Adipocyte (in vitro differentiated cells): Measurements from ENCODE around the gene ATP5ME.

Source experiments
- DNase-seq: peaks from one replicate; pipeline ENCODE4 v3.0.0-alpha.2; 2015; ENCODE audit warnings: low read depth
- H3K27me3 ChIP-seq: replicated peaks from 2 replicates; pipeline ENCODE4 v1.7.0; 2013; ENCODE audit warnings: mild to moderate bottlenecking, low read length, moderate library complexity; ENCODE audit not compliant: control insufficient read depth, insufficient read depth
- H3K36me3 ChIP-seq: 2 replicates; pipeline ENCODE4 v1.7.0; 2013; ENCODE audit warnings: low read length, mild to moderate bottlenecking, moderate library complexity; ENCODE audit not compliant: control insufficient read depth, insufficient read depth, severe bottlenecking
- H3K4me1 ChIP-seq: 2 replicates; pipeline ENCODE4 v1.7.0; 2013; ENCODE audit warnings: mild to moderate bottlenecking, low read length, moderate library complexity; ENCODE audit not compliant: control insufficient read depth, insufficient read depth
- H3K4me3 ChIP-seq: 2 replicates; pipeline ENCODE4 v1.7.0; 2013; ENCODE audit warnings: mild to moderate bottlenecking, low read length, moderate library complexity
- H3K9ac ChIP-seq: 2 replicates; pipeline ENCODE4 v1.7.0; 2013; ENCODE audit warnings: mild to moderate bottlenecking, low read length, moderate library complexity
- H3K9me3 ChIP-seq: 2 replicates; pipeline ENCODE4 v1.7.0; 2013; ENCODE audit warnings: mild to moderate bottlenecking, low read length, moderate library complexity; ENCODE audit not compliant: control insufficient read depth

The ATP5ME gene

DNA sequence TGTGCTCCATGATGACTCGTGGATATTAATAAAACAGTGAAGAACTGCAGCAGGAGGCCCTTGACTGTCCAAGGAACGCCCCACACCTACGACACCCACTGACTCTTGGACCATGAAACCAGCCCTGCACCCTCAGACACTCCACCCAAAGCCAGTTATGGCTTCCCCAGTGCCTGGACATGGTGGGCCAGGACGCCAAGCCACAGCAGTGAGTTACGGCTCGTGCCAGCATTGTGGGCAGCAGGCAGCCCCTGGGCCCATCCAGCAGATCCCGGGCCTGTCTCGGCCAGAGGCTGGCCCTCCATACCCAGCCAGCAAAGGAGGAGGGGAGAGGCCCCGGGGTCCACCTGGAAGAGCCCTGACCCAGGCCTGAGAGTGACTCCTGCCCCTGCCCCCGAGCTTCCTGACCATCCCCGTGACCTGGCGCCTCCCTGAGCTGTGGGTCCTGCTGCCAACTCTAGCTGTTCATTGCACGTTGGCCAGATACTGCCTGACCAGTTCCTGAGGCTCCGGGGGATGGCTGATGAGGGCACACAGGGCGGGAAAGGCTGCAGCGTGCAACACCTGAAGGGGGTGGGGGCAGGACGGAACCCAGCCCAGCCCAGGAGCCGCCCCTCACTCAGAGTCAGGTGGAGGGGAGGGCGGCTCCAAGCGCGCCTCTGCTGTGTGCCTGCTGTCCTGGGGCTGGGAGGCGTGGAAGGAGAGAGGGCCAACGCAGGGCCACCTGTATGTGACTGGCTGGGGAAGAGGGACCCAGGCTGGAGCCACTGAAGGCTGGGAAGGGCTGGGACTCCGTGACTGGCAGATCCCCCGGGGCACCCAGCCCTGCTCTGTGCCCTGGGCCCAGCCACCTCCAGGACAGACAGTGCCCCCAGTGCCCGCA is 14.1 kb upstream of the ATP5ME start:
- H3K9ac ChIP-seq, result peak overlapping the region; percentile 87
- no peaks in the 10 kb centered on the region for H3K36me3 ChIP-seq
- H3K9me3 ChIP-seq, result no peaks in the 10 kb centered on the region
- H3K4me3 ChIP-seq, result peak overlapping the region; percentile 82
- H3K4me1 ChIP-seq, result peaks cover 38% of the 10 kb centered on the region
- H3K27me3 ChIP-seq, result no peaks in the 10 kb centered on the region
- no peak for DNase-seq

DNA sequence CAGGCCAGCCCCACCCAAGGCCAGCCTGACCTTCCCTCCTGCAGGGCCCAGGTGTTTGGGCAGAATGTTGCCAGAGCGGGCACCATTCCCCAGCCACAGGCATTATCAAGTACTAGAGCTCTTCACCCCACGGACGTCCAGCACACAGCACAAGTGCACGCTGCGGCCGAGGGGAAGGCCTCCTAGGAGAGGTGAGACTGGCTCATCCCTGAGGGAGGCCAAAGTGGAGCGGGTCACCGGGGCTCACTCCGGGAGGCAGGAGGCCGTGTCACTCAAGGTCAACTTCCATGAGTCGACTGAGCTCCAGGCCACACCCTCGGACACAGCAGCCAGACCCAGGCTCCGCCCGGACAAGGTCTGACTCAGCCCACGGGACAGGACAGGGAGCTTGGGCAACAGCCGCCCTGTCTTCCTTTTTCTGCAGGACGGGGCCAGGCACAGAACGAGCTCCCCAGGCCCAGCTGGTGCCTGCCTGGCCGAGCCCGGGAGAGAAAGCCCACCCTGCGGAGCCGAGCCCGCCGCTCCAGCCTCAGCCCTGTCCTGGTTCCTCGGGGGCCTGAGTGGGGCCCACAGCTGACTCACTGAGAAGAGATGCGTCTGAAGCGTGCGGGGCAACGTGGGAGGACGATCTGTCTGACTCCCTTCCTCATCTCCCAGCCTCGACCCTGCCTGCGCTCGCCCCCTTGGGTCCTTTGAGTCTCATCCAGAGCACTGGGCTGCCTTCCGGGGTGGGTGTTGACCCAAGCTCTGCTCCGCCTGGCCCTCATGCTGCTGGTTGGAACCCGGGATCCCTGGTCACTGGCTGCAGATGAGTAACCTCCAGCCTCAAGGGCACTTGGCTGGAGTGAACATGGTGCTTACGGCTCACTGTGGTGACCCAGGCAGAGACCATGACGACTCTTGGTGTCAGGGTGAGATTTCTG is 13.2 kb upstream of the ATP5ME start:
- no peaks in the 10 kb centered on the region for H3K27me3 ChIP-seq
- peaks cover 38% of the 10 kb centered on the region for H3K4me1 ChIP-seq
- DNase-seq, result peak; percentile 68
- H3K4me3 ChIP-seq, result peak overlapping the region; percentile 82
- H3K9ac ChIP-seq, result peak overlapping the region; percentile 87
- peaks cover 1% of the 10 kb centered on the region for H3K36me3 ChIP-seq
- H3K9me3 ChIP-seq, result no peaks in the 10 kb centered on the region

DNA sequence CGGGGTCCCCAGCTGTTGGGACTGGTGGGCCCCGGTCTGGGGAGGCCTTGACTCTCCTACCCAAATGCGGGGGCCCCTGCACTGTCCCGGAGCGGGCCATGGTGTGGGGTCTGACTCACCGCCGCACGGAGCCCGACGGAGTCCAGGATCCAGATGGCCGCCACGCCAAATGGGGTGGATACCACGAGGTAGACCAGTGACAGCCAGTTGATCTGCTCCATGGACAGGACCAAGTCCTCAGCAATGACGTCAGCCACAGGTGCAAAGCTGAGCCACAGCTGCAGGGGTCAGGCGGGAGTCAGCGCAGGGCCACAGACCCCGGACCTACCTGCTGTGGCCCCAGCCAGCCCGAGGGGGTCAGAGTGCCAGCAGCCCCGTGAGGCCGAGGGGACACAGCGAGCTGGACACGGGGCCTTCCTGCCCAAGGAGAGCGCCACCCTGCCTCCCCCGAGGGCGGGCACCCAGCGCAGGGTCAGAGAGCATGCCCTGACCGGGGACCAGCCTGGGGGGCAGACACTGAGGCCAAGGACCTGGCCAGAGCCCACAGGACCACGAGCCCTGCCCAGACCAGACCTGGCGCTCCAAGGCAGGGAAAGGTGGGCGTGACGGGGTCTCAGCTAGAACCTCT is 12.5 kb upstream of the ATP5ME start:
- no peak overlapping the region for H3K9ac ChIP-seq
- H3K4me3 ChIP-seq, result peak overlapping the region; percentile 82
- peaks cover 38% of the 10 kb centered on the region for H3K4me1 ChIP-seq
- DNase-seq, result no peak
- no peaks in the 10 kb centered on the region for H3K27me3 ChIP-seq
- no peaks in the 10 kb centered on the region for H3K9me3 ChIP-seq
- H3K36me3 ChIP-seq, result peaks cover 3% of the 10 kb centered on the region

DNA sequence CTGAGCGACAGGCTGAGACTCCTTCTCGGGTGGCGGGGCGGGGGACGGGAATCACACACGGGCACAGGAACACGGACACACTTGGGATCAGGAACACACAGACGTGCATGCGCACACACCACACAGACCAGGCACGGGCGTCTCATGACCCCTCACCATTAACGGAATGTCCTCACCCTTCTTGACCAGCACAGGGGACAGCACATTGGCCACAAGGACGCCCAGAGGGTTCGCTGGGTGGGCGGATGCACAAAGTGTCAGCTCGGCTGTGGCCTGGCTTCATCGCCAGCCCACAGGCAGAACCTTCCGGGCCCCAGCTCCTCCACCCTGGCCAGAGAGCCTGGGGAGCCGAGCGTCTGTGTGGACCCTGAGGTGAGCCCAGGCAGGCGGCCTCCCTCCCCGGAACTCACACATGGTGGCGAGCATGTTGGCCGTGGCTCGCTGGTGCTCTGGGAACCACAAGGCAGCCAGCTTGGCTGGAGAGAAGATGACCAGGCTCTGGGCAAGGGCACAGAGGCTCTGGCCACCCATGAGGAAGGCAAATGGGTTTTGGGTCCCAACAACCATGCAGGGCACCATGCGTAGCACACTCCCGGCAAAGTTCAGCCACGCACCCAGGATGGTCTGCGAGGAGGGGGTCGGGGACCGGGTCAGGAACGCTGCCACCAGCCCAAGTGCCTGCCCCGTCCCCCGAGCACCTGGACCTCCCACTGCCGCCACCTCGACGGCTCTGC is 11.8 kb upstream of the ATP5ME start:
- Histone ChIP-seq H3K36me3 (peaks cover 3% of the 10 kb centered on the region), H3K27me3 (no peaks in the 10 kb centered on the region)
- no peak for DNase-seq

DNA sequence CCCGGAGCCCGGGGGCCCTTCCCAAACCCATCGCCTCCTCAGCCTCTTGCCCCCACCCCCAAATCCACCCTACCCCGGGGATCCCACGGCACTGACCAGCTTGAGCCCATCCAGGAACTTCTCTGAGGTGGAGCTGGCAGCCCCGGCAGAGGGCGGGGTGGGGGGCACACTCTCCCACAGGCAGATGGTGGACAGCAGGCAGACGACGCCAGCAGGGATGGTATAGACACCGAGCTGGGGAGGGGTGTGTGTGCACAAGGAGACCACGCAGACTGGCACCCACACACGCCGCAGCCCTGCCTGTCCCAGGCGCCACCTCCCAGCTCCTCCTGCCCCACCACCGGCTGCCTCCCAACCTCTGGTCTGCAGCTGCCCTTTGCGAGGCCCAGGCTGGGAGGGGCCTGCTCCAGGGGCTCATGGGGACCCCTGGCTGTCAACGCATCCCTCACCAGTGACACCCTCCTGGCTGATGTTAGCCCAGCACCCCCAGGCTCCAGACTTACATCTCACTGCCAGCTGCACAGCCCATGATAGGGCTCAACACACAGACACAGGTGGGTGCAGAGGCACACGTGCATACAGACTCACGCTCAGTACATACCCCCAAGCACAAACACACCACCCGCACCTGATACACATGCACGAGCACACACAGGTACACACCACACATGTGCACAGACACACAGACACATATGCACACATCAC is 10.7 kb upstream of the ATP5ME start:
- Histone ChIP-seq H3K4me3 (no peak overlapping the region), H3K9ac (no peak overlapping the region), H3K36me3 (peaks cover 3% of the 10 kb centered on the region), H3K9me3 (no peaks in the 10 kb centered on the region), H3K27me3 (no peaks in the 10 kb centered on the region), H3K4me1 (peaks cover 45% of the 10 kb centered on the region)
- DNase-seq, result no peak

More for the DNA sequence above, 11.8 kb upstream of the ATP5ME start:
- Histone ChIP-seq H3K4me3 (no peak overlapping the region), H3K9me3 (no peaks in the 10 kb centered on the region), H3K9ac (no peak overlapping the region), H3K4me1 (peaks cover 38% of the 10 kb centered on the region)

DNA sequence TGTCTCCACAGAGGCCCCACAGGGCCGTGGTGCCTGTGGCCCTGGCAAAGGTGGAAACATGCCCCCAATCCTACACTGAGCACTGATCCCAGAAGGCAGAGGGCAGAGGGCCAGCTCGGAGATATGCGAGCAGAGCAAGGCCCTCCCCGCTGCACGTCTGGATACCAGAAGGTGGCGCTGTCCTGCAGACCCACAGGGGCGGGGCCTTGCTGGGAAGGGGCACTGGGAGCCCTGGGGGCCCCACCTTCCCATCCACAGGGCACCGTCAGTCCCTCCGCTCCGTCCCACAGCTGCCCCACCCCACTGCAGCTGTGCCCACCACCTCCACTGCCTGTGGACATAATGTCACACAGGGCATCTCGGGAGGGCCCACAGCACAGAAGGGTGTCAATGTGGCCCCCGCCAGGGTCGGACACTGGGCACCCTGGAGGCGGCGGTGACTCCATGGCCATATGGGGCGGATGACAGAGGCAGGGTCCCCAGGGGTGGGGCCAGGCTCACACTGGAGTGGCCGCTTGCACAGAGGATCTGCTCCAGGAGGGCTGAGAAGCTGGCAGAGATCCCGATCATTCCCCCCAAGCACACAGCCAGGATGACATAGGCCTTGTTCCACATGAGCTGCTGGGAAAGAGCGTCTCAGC is 10.0 kb upstream of the ATP5ME start:
- no peak overlapping the region for H3K4me3 ChIP-seq
- no peaks in the 10 kb centered on the region for H3K9me3 ChIP-seq
- H3K9ac ChIP-seq, result peak overlapping the region; percentile 21
- H3K4me1 ChIP-seq, result peaks cover 39% of the 10 kb centered on the region
- no peaks in the 10 kb centered on the region for H3K27me3 ChIP-seq
- H3K36me3 ChIP-seq, result peaks cover 3% of the 10 kb centered on the region
- DNase-seq, result peak; percentile 73

DNA sequence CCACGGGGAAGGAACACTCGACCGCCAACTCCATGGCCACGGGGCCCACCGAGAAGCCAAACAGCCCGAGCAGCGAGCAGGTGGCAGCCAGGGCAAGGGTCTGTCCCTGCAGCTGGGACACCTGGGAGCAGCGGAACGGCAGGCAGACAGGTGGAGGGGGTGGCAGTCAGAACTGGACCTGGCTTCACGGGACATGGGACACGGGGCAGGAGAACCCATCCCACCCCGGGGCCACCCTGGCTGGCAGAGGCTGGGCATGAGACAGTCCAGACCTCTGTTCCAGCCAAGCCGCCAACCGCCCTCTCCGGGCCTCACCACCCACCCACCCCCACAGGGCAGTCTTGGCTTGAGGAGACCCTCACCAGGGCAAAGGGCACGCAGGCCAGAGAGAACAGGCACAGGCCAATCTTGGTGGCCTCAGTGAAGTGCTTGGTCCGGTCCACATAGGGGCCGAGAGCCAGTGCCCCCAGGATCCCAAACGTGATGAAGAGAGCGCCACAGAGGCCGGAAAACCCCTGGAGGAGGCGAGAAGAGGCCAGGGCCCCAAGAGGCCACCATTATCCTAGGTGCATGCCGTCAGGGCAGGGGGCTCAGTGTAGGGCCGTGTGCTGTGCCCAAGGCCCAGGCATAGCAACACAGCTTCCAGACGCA is 9.3 kb upstream of the ATP5ME start:
- no peaks in the 10 kb centered on the region for H3K27me3 ChIP-seq
- DNase-seq, result no peak
- H3K4me1 ChIP-seq, result peaks cover 35% of the 10 kb centered on the region
- no peak overlapping the region for H3K4me3 ChIP-seq
- peaks cover 3% of the 10 kb centered on the region for H3K36me3 ChIP-seq
- H3K9ac ChIP-seq, result peak overlapping the region; percentile 21
- H3K9me3 ChIP-seq, result no peaks in the 10 kb centered on the region

DNA sequence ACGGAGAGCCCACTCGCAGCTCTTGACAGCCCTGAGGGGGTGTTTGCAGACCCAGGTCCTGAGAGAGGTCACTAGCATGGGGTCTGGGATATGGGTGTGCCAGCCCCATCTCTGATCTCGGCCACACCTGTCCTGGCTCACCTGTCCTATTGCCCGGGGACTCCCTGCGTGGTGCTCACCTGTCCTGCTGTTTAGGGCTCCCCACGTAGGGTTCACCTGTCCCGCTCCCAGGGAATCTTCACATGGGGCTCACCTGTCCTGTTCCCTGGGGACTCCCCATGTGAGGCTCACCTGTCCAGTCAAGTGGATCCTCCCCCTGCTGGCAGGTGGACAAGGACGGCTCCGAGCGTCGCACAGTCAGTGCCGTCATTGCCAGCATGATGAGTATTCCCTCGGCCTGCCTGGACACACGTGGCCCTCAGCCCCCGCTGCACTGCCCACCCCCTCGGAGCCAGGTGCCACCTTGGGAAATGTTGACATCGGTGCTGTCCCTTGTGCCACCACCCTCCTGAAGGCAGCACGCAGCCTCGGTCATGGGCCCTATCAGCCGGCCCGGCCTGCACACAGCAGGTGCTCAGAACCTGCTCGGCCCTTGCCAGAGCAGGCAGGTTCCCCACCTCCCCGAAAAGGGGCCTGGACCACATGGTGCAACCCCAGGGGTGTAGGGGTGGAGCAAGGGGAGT is 8.6 kb upstream of the ATP5ME start:
- Histone ChIP-seq H3K4me1 (peaks cover 33% of the 10 kb centered on the region), H3K9ac (no peak overlapping the region), H3K27me3 (no peaks in the 10 kb centered on the region), H3K36me3 (peaks cover 3% of the 10 kb centered on the region), H3K9me3 (no peaks in the 10 kb centered on the region), H3K4me3 (no peak overlapping the region)
- DNase-seq, result no peak

DNA sequence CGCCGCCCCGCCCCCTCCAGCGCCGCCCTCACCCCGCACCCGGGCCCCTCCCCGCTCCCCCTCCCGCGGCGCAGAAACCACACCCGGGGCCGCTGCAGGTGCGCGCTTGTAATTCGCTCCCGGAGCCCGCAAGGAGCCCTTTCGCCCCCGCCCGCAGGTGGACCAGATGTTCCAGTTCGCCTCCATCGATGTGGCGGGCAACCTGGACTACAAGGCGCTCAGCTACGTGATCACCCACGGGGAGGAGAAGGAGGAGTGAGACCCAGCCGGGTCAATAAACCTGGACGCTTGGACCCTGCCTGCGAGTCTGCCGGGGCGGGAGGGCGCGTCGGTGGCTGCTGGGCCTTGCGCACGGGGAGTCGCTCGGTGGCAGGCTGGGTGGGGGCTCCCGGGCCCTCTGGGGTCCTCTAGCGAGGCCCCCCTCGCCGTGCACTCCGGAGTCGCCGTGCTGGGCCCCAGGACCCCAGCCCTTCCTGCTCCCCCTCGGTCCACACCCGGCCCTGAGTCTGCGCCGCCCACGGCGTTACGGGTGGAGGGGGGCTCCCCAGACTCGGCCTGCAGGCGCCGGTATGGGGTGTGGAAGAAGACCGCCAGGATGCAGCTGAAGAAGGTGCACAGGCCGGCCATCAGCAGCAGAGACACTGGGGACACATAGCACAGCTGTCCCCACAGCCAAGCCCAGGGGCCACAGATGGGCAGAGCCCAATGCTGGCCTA is 7.8 kb upstream of the ATP5ME start:
- Histone ChIP-seq H3K27me3 (no peaks in the 10 kb centered on the region), H3K4me3 (no peak overlapping the region), H3K9me3 (no peaks in the 10 kb centered on the region), H3K4me1 (peaks cover 29% of the 10 kb centered on the region), H3K9ac (no peak overlapping the region), H3K36me3 (peaks cover 3% of the 10 kb centered on the region)
- no peak for DNase-seq
